Loucy (cell line): Measurements from ENCODE around the gene PCIF1.

Experiments used
- CTCF ChIP-seq: fragments of 200-600 bp; sonication (generic); conservative IDR thresholded peaks from 2 replicates; pipeline ENCODE4 v1.5.1; 2014; ENCODE audit warnings: mild to moderate bottlenecking, antibody characterized with exemption, low read length
- EZH2phosphoT487 ChIP-seq: fragments of 200-600 bp; IDR thresholded peaks from 2 replicates; pipeline ENCODE4 v1.6.1; 2018; ENCODE audit warnings: antibody characterized with exemption, mild to moderate bottlenecking, moderate library complexity, borderline replicate concordance

- TF ChIP-seq CTCF (no peak), EZH2phosphoT487 (no peak)
These were observed 33.1 kb downstream of the PCIF1 start for GRCh38 chr20:45967551-45968080.
